ENCODE measurements around the gene DIABLO. TPM values are rescaled to one million over a fixed set of nuclear protein-coding genes. Genes with fewer than 3 reads are reported as not detected.

The DIABLO gene
- total and polyA plus RNA-seq, 9 of the 15 experiments (the other 6 are each of a cell fraction or from before 2014, with no cell fraction given): 37.3 to 101 (median 80.1) TPM

DNA sequence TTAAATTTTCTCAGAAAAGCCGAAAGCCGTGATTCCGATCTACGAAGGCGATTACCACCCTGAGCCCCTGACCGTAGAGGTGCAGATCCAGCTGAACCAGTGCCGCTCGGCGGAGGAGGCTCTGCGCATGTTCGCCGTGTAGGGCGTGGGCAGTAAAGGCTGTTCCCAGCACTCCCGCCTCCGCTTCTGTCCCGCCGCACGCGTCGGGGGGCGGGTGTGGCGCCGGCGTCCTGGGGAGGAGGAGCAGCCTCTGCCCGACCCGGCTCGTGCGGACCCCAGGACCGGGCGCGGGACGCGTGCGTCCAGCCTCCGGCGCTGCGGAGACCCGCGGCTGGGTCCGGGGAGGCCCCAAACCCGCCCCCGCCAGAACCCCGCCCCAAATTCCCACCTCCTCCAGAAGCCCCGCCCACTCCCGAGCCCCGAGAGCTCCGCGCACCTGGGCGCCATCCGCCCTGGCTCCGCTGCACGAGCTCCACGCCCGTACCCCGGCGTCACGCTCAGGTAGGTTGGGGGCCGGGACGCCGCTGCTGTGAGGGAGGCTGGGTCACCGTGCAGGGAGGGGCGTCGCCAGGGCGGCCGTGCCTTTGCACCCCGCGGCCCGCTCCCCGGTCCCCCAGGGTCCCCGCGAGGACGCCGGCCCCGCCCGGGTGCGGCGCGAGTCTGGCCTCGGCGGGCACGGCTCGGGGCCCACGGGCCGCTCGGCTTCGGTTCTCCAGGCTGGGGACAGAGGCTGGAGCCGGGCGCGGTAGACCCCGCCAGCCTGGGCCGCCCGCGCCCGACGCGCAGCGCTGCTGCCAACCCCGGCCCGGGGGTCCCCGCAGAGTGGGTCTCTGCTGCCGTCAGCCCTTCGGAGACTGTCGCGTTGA is 22.3 kb downstream of the DIABLO start, which contains the start of gene B3GNT4 (continued):
- TF ChIP-seq ZNF197 (CRISPR knock-in tag; IDR thresholded peaks at IDR 0.05; ENCODE audit: low read depth): no peak
- no peak for TF ChIP-seq KHSRP (IDR thresholded peaks at IDR 0.05)
- TF ChIP-seq RBM17 (IDR thresholded peaks at IDR 0.05; ENCODE audit: borderline replicate concordance, low read depth, low read length): no peak
- TF ChIP-seq SMAD2 (IDR thresholded peaks at IDR 0.05; ENCODE audit: low read depth, low read length): no peak
- no peak for TF ChIP-seq ZNF75A (CRISPR knock-in tag; IDR thresholded peaks at IDR 0.05)
- TF ChIP-seq, protein P1, sequence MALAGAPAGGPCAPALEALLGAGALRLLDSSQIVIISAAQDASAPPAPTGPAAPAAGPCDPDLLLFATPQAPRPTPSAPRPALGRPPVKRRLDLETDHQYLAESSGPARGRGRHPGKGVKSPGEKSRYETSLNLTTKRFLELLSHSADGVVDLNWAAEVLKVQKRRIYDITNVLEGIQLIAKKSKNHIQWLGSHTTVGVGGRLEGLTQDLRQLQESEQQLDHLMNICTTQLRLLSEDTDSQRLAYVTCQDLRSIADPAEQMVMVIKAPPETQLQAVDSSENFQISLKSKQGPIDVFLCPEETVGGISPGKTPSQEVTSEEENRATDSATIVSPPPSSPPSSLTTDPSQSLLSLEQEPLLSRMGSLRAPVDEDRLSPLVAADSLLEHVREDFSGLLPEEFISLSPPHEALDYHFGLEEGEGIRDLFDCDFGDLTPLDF (CRISPR knock-in tag; IDR thresholded peaks at IDR 0.05): no peak
- no peak for TF ChIP-seq USF1 (CRISPR knock-in tag; IDR thresholded peaks at IDR 0.05)
- TF ChIP-seq CBX8 (IDR thresholded peaks at IDR 0.05; ENCODE audit: borderline replicate concordance, extremely low read depth, low read depth, low read length, poor library complexity, severe bottlenecking): no peak
- no peak for TF ChIP-seq ZNF274 (IDR thresholded peaks at IDR 0.05; ENCODE audit: borderline replicate concordance, low read depth, low read length)
- TF ChIP-seq PKNOX1 (IDR thresholded peaks at IDR 0.05): no peak
- peak; percentile 95 for TF ChIP-seq EGR1 (conservative IDR thresholded peaks at IDR 0.05)
- TF ChIP-seq ZNF644 (tag; IDR thresholded peaks at IDR 0.05; ENCODE audit: low read depth): no peak
- TF ChIP-seq, protein P2, sequence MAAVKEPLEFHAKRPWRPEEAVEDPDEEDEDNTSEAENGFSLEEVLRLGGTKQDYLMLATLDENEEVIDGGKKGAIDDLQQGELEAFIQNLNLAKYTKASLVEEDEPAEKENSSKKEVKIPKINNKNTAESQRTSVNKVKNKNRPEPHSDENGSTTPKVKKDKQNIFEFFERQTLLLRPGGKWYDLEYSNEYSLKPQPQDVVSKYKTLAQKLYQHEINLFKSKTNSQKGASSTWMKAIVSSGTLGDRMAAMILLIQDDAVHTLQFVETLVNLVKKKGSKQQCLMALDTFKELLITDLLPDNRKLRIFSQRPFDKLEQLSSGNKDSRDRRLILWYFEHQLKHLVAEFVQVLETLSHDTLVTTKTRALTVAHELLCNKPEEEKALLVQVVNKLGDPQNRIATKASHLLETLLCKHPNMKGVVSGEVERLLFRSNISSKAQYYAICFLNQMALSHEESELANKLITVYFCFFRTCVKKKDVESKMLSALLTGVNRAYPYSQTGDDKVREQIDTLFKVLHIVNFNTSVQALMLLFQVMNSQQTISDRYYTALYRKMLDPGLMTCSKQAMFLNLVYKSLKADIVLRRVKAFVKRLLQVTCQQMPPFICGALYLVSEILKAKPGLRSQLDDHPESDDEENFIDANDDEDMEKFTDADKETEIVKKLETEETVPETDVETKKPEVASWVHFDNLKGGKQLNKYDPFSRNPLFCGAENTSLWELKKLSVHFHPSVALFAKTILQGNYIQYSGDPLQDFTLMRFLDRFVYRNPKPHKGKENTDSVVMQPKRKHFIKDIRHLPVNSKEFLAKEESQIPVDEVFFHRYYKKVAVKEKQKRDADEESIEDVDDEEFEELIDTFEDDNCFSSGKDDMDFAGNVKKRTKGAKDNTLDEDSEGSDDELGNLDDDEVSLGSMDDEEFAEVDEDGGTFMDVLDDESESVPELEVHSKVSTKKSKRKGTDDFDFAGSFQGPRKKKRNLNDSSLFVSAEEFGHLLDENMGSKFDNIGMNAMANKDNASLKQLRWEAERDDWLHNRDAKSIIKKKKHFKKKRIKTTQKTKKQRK (IDR thresholded peaks at IDR 0.05; ENCODE audit: borderline replicate concordance, low read depth, low read length): no peak
- TF ChIP-seq MYC (IDR thresholded peaks at IDR 0.05; ENCODE audit: low read depth, low read length): peak; percentile 43; the same call in 1 of the 2 replicates
- TF ChIP-seq MYC (CRISPR knock-in tag; IDR thresholded peaks at IDR 0.05; ENCODE audit: borderline replicate concordance, low read depth): no peak
- TF ChIP-seq HDAC8 (tag; IDR thresholded peaks at IDR 0.05): no peak
- no peak for TF ChIP-seq ESRRB (CRISPR knock-in tag; IDR thresholded peaks at IDR 0.05; ENCODE audit: borderline replicate concordance)
- TF ChIP-seq, protein P3, sequence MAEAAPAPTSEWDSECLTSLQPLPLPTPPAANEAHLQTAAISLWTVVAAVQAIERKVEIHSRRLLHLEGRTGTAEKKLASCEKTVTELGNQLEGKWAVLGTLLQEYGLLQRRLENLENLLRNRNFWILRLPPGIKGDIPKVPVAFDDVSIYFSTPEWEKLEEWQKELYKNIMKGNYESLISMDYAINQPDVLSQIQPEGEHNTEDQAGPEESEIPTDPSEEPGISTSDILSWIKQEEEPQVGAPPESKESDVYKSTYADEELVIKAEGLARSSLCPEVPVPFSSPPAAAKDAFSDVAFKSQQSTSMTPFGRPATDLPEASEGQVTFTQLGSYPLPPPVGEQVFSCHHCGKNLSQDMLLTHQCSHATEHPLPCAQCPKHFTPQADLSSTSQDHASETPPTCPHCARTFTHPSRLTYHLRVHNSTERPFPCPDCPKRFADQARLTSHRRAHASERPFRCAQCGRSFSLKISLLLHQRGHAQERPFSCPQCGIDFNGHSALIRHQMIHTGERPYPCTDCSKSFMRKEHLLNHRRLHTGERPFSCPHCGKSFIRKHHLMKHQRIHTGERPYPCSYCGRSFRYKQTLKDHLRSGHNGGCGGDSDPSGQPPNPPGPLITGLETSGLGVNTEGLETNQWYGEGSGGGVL (CRISPR knock-in tag; IDR thresholded peaks at IDR 0.05): no peak
- TF ChIP-seq FOXJ2 (tag; IDR thresholded peaks at IDR 0.05): no peak
